Nephron (organoid): ENCODE data around the gene RELL2.

Source experiments
- H3K27ac Mint-ChIP-seq, 3 experiments: 2 replicates each; pipeline ENCODE4 v1.8.0; 2020; ENCODE audit warnings: mixed read lengths in 3 of 3, mild to moderate bottlenecking in 2 of 3, moderate library complexity in 1 of 3
- H3K27me3 Mint-ChIP-seq: 2 replicates; pipeline ENCODE4 v1.8.0; 2021; ENCODE audit warnings: low read depth, mild to moderate bottlenecking, moderate library complexity, mixed read lengths
- H3K36me3 Mint-ChIP-seq: 2 replicates; pipeline ENCODE4 v1.8.0; 2020; ENCODE audit warnings: low read depth, mixed read lengths
- H3K4me1 Mint-ChIP-seq: 2 replicates; pipeline ENCODE4 v1.8.0; 2020; ENCODE audit warnings: mixed read lengths
- H3K4me3 Mint-ChIP-seq, 3 experiments: 2 replicates each; pipeline ENCODE4 v1.8.0; 2020; ENCODE audit warnings: mild to moderate bottlenecking in 3 of 3, mixed read lengths in 3 of 3, moderate library complexity in 2 of 3
- H3K9me3 Mint-ChIP-seq: 2 replicates; pipeline ENCODE4 v1.8.0; 2020; ENCODE audit warnings: mixed read lengths
- TF ChIP-seq, protein P1 (sequence below), 3 experiments: fragments of 200-600 bp; sonication (generic); IDR thresholded peaks; one replicate each; pipeline ENCODE4 v1.5.0; 2021; ENCODE audit warnings: antibody characterized with exemption in 3 of 3; ENCODE audit not compliant: unreplicated experiment in 3 of 3

RELL2 gene

DNA sequence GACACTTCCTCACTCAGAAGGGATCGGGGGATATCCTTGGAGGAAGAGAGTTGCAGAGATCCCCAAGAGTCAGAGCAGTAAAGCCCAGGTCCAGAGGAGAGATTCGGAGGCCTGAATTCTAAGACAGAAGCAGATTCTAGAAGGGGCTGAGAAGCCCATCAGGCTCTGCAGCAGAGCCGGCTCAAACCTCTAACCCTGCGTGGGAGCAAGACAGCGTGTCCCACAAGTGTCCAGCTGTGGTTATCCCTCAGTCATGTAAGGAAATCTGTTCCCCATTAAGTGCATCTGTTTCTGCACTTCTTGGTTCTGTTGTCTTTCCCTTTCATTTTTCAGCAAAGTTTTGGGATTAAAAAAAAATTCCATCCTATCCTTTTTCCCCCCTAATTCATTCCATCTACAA is 13.2 kb upstream of the RELL2 start:
- TF ChIP-seq, protein P1, sequence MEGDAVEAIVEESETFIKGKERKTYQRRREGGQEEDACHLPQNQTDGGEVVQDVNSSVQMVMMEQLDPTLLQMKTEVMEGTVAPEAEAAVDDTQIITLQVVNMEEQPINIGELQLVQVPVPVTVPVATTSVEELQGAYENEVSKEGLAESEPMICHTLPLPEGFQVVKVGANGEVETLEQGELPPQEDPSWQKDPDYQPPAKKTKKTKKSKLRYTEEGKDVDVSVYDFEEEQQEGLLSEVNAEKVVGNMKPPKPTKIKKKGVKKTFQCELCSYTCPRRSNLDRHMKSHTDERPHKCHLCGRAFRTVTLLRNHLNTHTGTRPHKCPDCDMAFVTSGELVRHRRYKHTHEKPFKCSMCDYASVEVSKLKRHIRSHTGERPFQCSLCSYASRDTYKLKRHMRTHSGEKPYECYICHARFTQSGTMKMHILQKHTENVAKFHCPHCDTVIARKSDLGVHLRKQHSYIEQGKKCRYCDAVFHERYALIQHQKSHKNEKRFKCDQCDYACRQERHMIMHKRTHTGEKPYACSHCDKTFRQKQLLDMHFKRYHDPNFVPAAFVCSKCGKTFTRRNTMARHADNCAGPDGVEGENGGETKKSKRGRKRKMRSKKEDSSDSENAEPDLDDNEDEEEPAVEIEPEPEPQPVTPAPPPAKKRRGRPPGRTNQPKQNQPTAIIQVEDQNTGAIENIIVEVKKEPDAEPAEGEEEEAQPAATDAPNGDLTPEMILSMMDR (IDR thresholded peaks at IDR 0.05; ENCODE audit: unreplicated experiment in 3 of 3), result no peak
- Mint-ChIP-seq H3K27me3 (no peaks in the 10 kb centered on the region), H3K4me3 (no peak overlapping the region), H3K36me3 (peaks cover 60% of the 10 kb centered on the region), H3K4me1 (peaks cover 10% of the 10 kb centered on the region), H3K27ac (peak overlapping the region; percentile 27 to 64 (median 48)), H3K9me3 (no peaks in the 10 kb centered on the region)

DNA sequence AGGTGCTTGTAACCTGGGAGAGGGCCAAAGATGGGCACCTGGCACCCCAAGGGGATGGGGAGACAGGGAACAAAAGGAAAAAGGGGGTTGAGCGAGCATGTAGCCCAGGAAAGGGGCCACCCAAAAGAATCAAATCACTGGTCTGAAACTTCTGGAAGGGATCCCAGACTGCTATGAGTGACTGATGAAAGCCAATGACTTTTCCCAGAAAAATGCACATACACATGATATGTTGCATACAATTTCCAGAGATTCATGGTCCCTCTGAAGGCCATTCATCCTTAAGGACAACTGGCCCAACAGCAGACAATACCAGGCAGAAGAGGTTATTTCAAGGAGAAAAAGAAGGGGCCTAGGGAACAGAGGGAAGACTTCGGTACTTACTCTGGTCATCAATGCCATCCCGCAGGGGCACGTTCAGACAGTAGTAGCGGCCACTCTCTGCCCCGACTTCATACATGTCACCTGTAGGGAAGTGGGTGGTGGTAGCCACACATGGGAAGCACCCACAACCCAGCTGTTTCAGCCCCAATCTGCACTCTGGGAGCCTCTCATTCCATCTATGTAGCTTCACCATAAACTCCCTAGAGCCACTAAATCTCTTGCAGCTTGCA is 8.5 kb upstream of the RELL2 start:
- no peaks in the 10 kb centered on the region for H3K9me3 Mint-ChIP-seq
- no peak overlapping the region for H3K4me3 Mint-ChIP-seq
- TF ChIP-seq, protein P1 (IDR thresholded peaks at IDR 0.05; ENCODE audit: unreplicated experiment in 3 of 3), result no peak
- no peaks in the 10 kb centered on the region for H3K27me3 Mint-ChIP-seq
- peaks cover 7% of the 10 kb centered on the region for H3K4me1 Mint-ChIP-seq
- peaks cover 79% of the 10 kb centered on the region for H3K36me3 Mint-ChIP-seq
- no peak overlapping the region for H3K27ac Mint-ChIP-seq

DNA sequence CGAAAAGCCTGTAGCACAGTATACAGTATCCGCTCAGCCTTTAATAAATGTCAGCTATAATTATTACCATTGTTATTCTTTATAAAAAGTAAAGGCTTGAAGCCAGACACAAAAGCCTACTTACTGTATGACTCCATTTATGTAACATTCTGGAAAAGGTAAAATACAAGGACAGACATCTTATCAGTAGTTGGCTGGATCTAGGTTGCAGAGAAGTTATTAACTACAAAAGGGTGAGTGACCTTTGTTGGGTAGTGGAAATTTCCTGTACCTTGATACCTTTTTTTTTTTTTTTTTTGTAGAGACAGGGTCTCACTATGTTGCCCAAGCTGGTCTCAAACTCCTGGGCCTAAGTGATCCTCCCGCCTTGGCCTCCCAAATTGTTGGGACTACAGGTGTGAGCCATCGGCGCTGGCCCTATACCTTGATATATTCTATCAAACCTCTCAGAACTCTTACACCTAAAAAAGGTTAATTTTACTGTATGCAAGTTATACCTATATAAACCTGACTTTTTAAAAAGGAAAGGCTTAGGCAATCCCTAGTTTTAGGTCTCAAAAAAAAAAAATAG is 6.1 kb upstream of the RELL2 start:
- H3K9me3 Mint-ChIP-seq, result no peaks in the 10 kb centered on the region
- H3K27ac Mint-ChIP-seq, result no peak overlapping the region
- H3K4me1 Mint-ChIP-seq, result peaks cover 10% of the 10 kb centered on the region
- peaks cover 65% of the 10 kb centered on the region for H3K36me3 Mint-ChIP-seq
- TF ChIP-seq, protein P1 (IDR thresholded peaks at IDR 0.05; ENCODE audit: unreplicated experiment in 3 of 3), result no peak
- no peak overlapping the region for H3K4me3 Mint-ChIP-seq
- no peaks in the 10 kb centered on the region for H3K27me3 Mint-ChIP-seq

DNA sequence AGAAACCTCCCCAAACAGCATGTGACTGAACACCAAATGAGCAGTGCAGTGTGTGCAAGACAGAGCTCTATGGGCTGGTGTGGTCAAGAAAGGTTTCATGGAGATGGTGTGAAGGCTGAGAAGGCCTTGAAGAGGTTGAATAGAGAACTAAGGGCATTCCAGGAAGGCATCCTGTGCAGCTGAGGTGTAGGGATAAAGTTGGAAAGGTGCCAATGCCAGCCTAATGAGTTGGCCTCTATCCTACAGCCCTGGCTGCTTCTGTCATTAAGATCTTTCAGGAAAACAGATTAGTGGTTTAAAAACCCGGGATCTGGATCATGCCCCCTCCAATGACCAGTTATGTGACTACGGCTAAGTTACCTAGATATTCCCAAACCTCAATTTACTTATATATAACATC is 4.1 kb upstream of the RELL2 start:
- no peak overlapping the region for H3K27ac Mint-ChIP-seq

DNA sequence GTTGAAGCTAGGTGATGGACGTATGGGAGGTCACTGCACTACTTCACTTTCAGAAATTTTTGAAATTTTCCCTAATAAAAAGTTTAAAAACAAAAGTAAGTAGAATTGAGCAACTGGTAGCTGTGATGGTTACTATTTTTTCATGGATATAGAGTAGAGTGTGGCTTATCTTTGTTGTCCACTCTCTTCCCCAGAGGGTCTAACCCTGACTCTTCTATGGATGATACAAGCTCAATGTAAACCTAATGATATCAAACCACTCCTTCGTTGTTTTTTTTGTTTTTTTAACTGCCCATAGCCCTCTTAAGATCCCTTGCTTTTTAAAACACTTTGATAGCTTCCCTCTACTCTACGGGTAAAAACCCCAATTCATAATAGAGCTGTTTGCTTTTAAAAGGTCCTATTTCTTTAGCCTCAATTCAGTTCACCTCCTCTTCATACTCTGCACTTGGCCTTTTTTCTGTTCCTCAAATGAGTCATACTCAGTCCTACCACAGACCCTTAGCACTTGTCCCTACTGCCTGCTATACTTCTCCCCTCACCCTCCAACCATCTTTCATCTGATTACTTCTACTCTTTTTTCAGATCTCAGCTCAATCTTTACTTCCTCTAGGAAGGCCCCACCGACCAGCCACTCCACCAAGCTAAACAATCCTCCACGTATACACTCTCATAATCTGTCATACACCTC is 2.8 kb upstream of the RELL2 start:
- Mint-ChIP-seq H3K36me3 (peaks cover 34% of the 10 kb centered on the region), H3K9me3 (no peaks in the 10 kb centered on the region), H3K4me3 (peak overlapping the region in 2 of 3 experiments; percentile 0 to 1), H3K27ac (no peak overlapping the region), H3K4me1 (peaks cover 18% of the 10 kb centered on the region), H3K27me3 (peaks cover 10% of the 10 kb centered on the region)
- TF ChIP-seq, protein P1 (IDR thresholded peaks at IDR 0.05; ENCODE audit: unreplicated experiment in 3 of 3), result no peak

More for the DNA sequence above, 4.1 kb upstream of the RELL2 start:
- Mint-ChIP-seq H3K4me1 (peaks cover 18% of the 10 kb centered on the region), H3K4me3 (peak overlapping the region in 1 of 3 experiments; percentile 34), H3K27me3 (peaks cover under 1% of the 10 kb centered on the region), H3K36me3 (peaks cover 47% of the 10 kb centered on the region), H3K9me3 (no peaks in the 10 kb centered on the region)
- TF ChIP-seq, protein P1 (IDR thresholded peaks at IDR 0.05; ENCODE audit: unreplicated experiment in 3 of 3), result no peak
